Ecto neural progenitor cell (in vitro differentiated cells): Measurements from ENCODE around the gene TMEM126B.

ENCODE experiments used
- DNase-seq: peaks from one replicate; pipeline ENCODE4 v3.0.0-alpha.2; 2018; ENCODE audit warnings: low spot score

TMEM126B gene

GRCh38 chr11:85682330-85683305 is 54.2 kb downstream of the TMEM126B start:
- no peak for DNase-seq

DNA sequence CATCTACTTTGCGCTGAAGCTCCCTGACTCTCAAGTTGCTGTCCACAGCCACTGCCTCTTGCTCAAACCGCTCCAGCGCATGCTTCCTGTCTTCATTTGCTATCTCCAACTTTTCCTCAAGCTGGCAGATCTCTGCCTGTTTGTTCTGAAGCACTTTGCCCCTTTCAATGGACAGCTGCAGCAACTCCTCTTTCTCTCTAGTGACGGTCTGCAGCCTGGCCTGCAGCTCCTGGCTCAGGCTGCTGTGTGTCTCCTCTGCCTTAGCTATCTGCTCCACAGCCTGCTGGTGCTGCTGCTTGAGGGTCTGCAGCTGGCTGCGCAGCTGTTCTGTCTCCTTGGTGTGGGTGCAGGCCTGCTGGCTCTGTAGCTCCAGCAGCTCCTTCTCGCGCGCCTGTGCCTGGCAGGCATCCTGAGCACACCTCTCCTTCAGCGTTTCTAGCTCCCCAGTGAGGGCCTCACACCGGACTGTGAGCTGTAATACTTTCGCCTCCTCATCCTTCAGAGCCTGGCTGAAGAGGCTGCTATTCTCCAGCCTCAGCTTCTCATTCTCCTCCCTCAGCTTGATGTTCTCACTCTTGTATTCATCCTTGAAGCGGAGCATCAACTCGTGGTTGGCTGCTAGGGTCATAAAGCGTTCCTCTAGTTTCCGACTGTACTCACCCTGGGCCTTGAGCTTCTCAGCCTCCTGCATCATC is 56.9 kb downstream of the TMEM126B start:
- no peak for DNase-seq

DNA sequence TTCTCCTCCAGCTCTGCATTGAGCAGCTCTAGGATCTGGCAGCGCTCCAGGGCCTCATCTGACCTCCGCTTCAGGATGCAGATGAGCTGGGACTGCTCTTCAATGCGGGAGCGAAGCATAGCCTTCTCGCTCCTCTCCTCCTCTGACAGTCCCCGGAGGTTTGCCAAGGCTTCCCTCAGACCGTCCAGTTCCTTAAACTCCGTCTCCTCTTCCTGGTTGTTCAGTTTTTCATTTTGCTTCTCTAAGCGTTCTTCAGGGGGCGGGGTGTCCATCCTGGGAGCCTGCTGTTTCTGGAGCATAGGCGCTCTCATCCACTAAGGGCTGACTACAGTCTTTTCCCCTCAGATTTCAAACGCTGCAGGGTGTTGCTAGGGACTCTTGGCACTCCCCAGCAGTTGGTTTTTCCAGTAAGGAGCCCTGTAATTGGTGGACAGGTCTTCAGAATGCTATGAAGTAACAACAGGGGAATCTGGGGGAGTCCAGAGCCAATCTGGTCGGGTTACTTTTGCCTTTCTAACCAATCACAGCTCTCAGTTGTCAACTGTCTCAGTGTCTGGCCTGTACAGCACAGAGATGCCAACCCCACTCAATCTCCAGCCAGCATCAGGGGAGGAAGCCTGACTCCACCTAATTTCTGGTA is 57.5 kb downstream of the TMEM126B start, which contains the start of gene CCDC89:
Gene CCDC89 (minus strand): TSS at position 376 of the 640 bp plus-strand sequence. CDS start 65 bp downstream, at position 311.
- DNase-seq = no peak
